HG03175 (cell line): ENCODE results near the gene THPO.

Experiments
- ATAC-seq: cut with Tn5 transposase; IDR thresholded peaks from one replicate; pipeline ENCODE4 v1.9.1; 2021; ENCODE audit warnings: mild to moderate bottlenecking, moderate library complexity; ENCODE audit not compliant: unreplicated experiment

THPO gene

GRCh38 chr3:184377882-184378445, at the start of gene THPO:
Gene THPO (minus strand): TSS chr3:184378207. CDS start chr3:184376259, 1,948 bp downstream.
- no peak for ATAC-seq

GRCh38 chr3:184426691-184427141, 48.7 kb upstream of the THPO start:
- ATAC-seq: no peak

- ATAC-seq: no peak
Measured at GRCh38 chr3:184423561-184423960, 45.6 kb upstream of the THPO start.

GRCh38 chr3:184419171-184419570, 41.2 kb upstream of the THPO start:
- no peak for ATAC-seq

GRCh38 chr3:184417619-184418327, 39.8 kb upstream of the THPO start:
- peak; percentile 93 for ATAC-seq

GRCh38 chr3:184415203-184415490, 37.1 kb upstream of the THPO start:
- no peak for ATAC-seq

- no peak for ATAC-seq
Measured at GRCh38 chr3:184414418-184415202, 36.6 kb upstream of the THPO start.

GRCh38 chr3:184409946-184410500, 32.0 kb upstream of the THPO start:
- no peak for ATAC-seq

- ATAC-seq: no peak
Measured at GRCh38 chr3:184409331-184409926, 31.4 kb upstream of the THPO start.

GRCh38 chr3:184405075-184406030, 27.3 kb upstream of the THPO start:
- ATAC-seq: no peak

GRCh38 chr3:184399410-184399809, 21.4 kb upstream of the THPO start:
- no peak for ATAC-seq

- ATAC-seq: no peak
Measured at GRCh38 chr3:184395320-184395660, 17.3 kb upstream of the THPO start.

GRCh38 chr3:184391266-184391665, 13.3 kb upstream of the THPO start:
- no peak for ATAC-seq

GRCh38 chr3:184389935-184390528, 12.0 kb upstream of the THPO start:
- no peak for ATAC-seq

GRCh38 chr3:184389384-184389783, 11.4 kb upstream of the THPO start:
- no peak for ATAC-seq

GRCh38 chr3:184388936-184389230, 10.9 kb upstream of the THPO start:
- ATAC-seq: no peak

GRCh38 chr3:184388164-184388935, 10.3 kb upstream of the THPO start:
- no peak for ATAC-seq

GRCh38 chr3:184387174-184387714, 9.2 kb upstream of the THPO start:
- ATAC-seq: no peak
